OCI-LY3 (cell line): Measurements from ENCODE around the gene NEIL1.

Experiments
- H2AFZ ChIP-seq: fragments of 200-600, 300-600 bp; shearing (Covaris generic); 2 replicates; pipeline ENCODE4 v1.6.0; 2014; ENCODE audit warnings: antibody characterized with exemption, low read depth, low read length
- H3K27ac ChIP-seq: fragments of 200-600, 300-600 bp; sonication (generic); 2 replicates; pipeline ENCODE4 v1.5.1; 2014; ENCODE audit warnings: mild to moderate bottlenecking, low read length, moderate library complexity, mixed read lengths
- H3K27me3 ChIP-seq: fragments of 200-600, 300-600 bp; sonication (generic); 2 replicates; pipeline ENCODE4 v1.6.1; 2014; ENCODE audit warnings: low read depth, low read length, mixed read lengths
- H3K36me3 ChIP-seq: fragments of 200-600, 300-600 bp; sonication (generic); replicated peaks from 2 replicates; pipeline ENCODE3; 2014; ENCODE audit warnings: low read depth, low read length, mixed read lengths
- H3K4me1 ChIP-seq: fragments of 300-600, 200-600 bp; sonication (generic); 2 replicates; pipeline ENCODE4 v1.6.1; 2014; ENCODE audit warnings: low read length, mixed read lengths
- H3K4me2 ChIP-seq: fragments of 200-600, 300-600 bp; sonication (generic); 2 replicates; pipeline ENCODE4 v1.6.1; 2014; ENCODE audit warnings: low read length, mixed read lengths
- H3K4me3 ChIP-seq: fragments of 300-600, 200-600 bp; sonication (generic); 2 replicates; pipeline ENCODE4 v1.5.1; 2014; ENCODE audit warnings: antibody characterized with exemption, mild to moderate bottlenecking, low read length, moderate library complexity
- H3K79me2 ChIP-seq: fragments of 300-600, 200-600 bp; shearing (Covaris generic); 2 replicates; pipeline ENCODE4 v1.6.1; 2014; ENCODE audit warnings: mild to moderate bottlenecking, low read length, mixed read lengths
- H3K9ac ChIP-seq: fragments of 300-600, 200-600 bp; shearing (Covaris generic); 2 replicates; pipeline ENCODE4 v1.6.0; 2014; ENCODE audit warnings: mild to moderate bottlenecking, low read length, moderate library complexity
- H3K9me3 ChIP-seq: fragments of 200-600, 300-600 bp; shearing (Covaris generic); 2 replicates; pipeline ENCODE4 v1.6.1; 2014; ENCODE audit warnings: low read length, mixed read lengths; ENCODE audit not compliant: insufficient read depth
- H4K20me1 ChIP-seq: fragments of 200-600, 300-600 bp; sonication (generic); 2 replicates; pipeline ENCODE4 v1.6.1; 2016; ENCODE audit warnings: low read length, mixed read lengths; ENCODE audit not compliant: insufficient read depth
- CTCF ChIP-seq: fragments of 200-600, 300-600 bp; sonication (generic); IDR thresholded peaks from 2 replicates; pipeline ENCODE4 v1.5.1; 2014; ENCODE audit warnings: antibody characterized with exemption, low read length, low read depth
- EZH2phosphoT487 ChIP-seq: fragments of 200-600 bp; shearing (Covaris generic); IDR thresholded peaks from 2 replicates; pipeline ENCODE4 v1.6.1; 2018; ENCODE audit warnings: antibody characterized with exemption, mixed run types, low read depth

Gene NEIL1

GRCh38 chr15:75356517-75356916 is 9.7 kb downstream of the NEIL1 start:
- no peaks in the 10 kb centered on the region for H3K79me2 ChIP-seq
- H3K4me1 ChIP-seq: no peaks in the 10 kb centered on the region
- TF ChIP-seq EZH2phosphoT487: no peak
- TF ChIP-seq CTCF: no peak
- no peak overlapping the region for H3K4me3 ChIP-seq
- H3K9me3 ChIP-seq: no peaks in the 10 kb centered on the region
- H3K27me3 ChIP-seq: no peaks in the 10 kb centered on the region
- no peak overlapping the region for H2AFZ ChIP-seq
- no peaks in the 10 kb centered on the region for H4K20me1 ChIP-seq
- peaks cover 6% of the 10 kb centered on the region for H3K36me3 ChIP-seq
- no peak overlapping the region for H3K27ac ChIP-seq
- no peak overlapping the region for H3K9ac ChIP-seq
- H3K4me2 ChIP-seq: no peak overlapping the region

- Histone ChIP-seq H3K36me3 (peaks cover 6% of the 10 kb centered on the region), H3K9ac (no peak overlapping the region), H3K4me2 (no peak overlapping the region), H3K4me1 (no peaks in the 10 kb centered on the region), H3K27ac (no peak overlapping the region), H3K9me3 (no peaks in the 10 kb centered on the region), H3K27me3 (no peaks in the 10 kb centered on the region), H3K4me3 (no peak overlapping the region), H4K20me1 (no peaks in the 10 kb centered on the region), H2AFZ (no peak overlapping the region), H3K79me2 (no peaks in the 10 kb centered on the region)
- TF ChIP-seq EZH2phosphoT487 (no peak), CTCF (no peak)
Observed at GRCh38 chr15:75357976-75358673, 11.3 kb downstream of the NEIL1 start.

GRCh38 chr15:75358771-75359536 is 12.1 kb downstream of the NEIL1 start:
- H3K27me3 ChIP-seq: no peaks in the 10 kb centered on the region
- no peak overlapping the region for H2AFZ ChIP-seq
- H3K79me2 ChIP-seq: no peaks in the 10 kb centered on the region
- H3K4me1 ChIP-seq: no peaks in the 10 kb centered on the region
- TF ChIP-seq CTCF (no peak), EZH2phosphoT487 (no peak)
- no peak overlapping the region for H3K27ac ChIP-seq
- H3K36me3 ChIP-seq: peaks cover 6% of the 10 kb centered on the region
- no peaks in the 10 kb centered on the region for H4K20me1 ChIP-seq
- no peak overlapping the region for H3K4me3 ChIP-seq
- no peak overlapping the region for H3K9ac ChIP-seq
- no peaks in the 10 kb centered on the region for H3K9me3 ChIP-seq
- no peak overlapping the region for H3K4me2 ChIP-seq

- no peak overlapping the region for H3K4me2 ChIP-seq
- H4K20me1 ChIP-seq: no peaks in the 10 kb centered on the region
- no peak overlapping the region for H3K4me3 ChIP-seq
- H3K4me1 ChIP-seq: no peaks in the 10 kb centered on the region
- TF ChIP-seq CTCF (no peak), EZH2phosphoT487 (no peak)
- H3K9me3 ChIP-seq: no peaks in the 10 kb centered on the region
- no peak overlapping the region for H2AFZ ChIP-seq
- no peak overlapping the region for H3K27ac ChIP-seq
- H3K9ac ChIP-seq: no peak overlapping the region
- peaks cover 11% of the 10 kb centered on the region for H3K36me3 ChIP-seq
- H3K79me2 ChIP-seq: no peaks in the 10 kb centered on the region
- H3K27me3 ChIP-seq: no peaks in the 10 kb centered on the region
Observed at GRCh38 chr15:75359537-75360250, 12.9 kb downstream of the NEIL1 start.
